Cardiac muscle cell (in vitro differentiated cells and primary cell): ENCODE data around the gene DRAXIN. TPM values are rescaled to one million over a fixed set of nuclear protein-coding genes. Genes with fewer than 3 reads are reported as not detected.

ENCODE experiments used
- DNase-seq, 2 donors: peaks; one replicate each; pipeline versions ENCODE4 v3.0.0 to v3.0.0-alpha.2; 2010 to 2017; ENCODE audit warnings: low read depth in 1 of 2, low spot score in 1 of 2
- H3K27ac ChIP-seq: fragments of 200-600 bp; sonication (generic); 2 replicates; pipeline ENCODE4 v1.5.1; 2016
- H3K27me3 ChIP-seq: fragments of 200-600 bp; sonication (generic); 2 replicates; pipeline ENCODE4 v1.6.0; 2016; ENCODE audit warnings: control low read depth
- H3K36me3 ChIP-seq: fragments of 200-600 bp; sonication (generic); 2 replicates; pipeline ENCODE4 v1.5.1; 2016; ENCODE audit warnings: control low read depth
- H3K4me1 ChIP-seq: fragments of 200-600 bp; sonication (generic); 2 replicates; pipeline ENCODE4 v1.8.1; 2017; ENCODE audit warnings: low read depth, mild to moderate bottlenecking, mixed run types
- H3K4me3 ChIP-seq: fragments of 200-600 bp; sonication (generic); 2 replicates; pipeline ENCODE4 v1.5.1; 2016; ENCODE audit warnings: mild to moderate bottlenecking
- H3K9me3 ChIP-seq: fragments of 200-600 bp; sonication (generic); 2 replicates; pipeline ENCODE4 v1.5.1; 2017; ENCODE audit warnings: low read depth, mild to moderate bottlenecking, control low read depth
- polyA plus RNA-seq: library from polyadenylated mRNA; unstranded; fragments of >200 nt; fragmentation: Nextera tagmentation; extraction: Ambion mirVana; gene quantifications from 2 replicates; pipeline ENCODE4 v1.2.1, GENCODE V29; 2016
- total RNA-seq: library from RNA; depleted of rRNA; stranded (reverse); fragments of >200 nt; gene quantifications from 2 replicates; pipeline ENCODE4 v1.2.3, GENCODE V29; 2016
- TF ChIP-seq, protein P1 (sequence below): IDR thresholded peaks from 2 replicates; pipeline ENCODE4 v1.5.1; 2012; ENCODE audit warnings: low read depth, mild to moderate bottlenecking, low read length

Gene DRAXIN
- total and polyA plus RNA-seq, 2 experiments from 2014 or later, result 0.36 TPM; not detected in 1

DNA sequence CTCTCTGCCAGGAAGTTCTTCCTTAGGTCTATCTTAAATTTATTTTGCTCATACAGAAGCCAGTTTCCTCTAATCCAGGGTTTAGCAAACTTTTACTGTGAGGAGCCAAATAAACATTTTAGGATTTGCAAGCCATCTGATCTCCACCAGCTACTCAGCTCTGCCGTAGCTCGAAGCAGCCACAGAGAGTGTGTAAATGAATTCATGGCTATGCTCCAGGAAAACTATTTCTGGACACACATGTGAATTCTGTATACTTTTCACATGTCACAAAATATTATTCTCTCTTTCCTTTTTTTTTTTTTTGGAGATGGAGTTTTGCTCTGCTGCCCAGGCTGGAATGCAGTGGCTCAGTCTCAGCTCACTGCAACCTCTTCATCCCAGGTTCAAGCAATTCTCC is 31.0 kb downstream of the DRAXIN start:
- no peaks in the 10 kb centered on the region for H3K9me3 ChIP-seq
- no peaks in the 10 kb centered on the region for H3K27me3 ChIP-seq
- H3K4me1 ChIP-seq, result no peaks in the 10 kb centered on the region
- H3K36me3 ChIP-seq, result no peaks in the 10 kb centered on the region
- TF ChIP-seq, protein P1, sequence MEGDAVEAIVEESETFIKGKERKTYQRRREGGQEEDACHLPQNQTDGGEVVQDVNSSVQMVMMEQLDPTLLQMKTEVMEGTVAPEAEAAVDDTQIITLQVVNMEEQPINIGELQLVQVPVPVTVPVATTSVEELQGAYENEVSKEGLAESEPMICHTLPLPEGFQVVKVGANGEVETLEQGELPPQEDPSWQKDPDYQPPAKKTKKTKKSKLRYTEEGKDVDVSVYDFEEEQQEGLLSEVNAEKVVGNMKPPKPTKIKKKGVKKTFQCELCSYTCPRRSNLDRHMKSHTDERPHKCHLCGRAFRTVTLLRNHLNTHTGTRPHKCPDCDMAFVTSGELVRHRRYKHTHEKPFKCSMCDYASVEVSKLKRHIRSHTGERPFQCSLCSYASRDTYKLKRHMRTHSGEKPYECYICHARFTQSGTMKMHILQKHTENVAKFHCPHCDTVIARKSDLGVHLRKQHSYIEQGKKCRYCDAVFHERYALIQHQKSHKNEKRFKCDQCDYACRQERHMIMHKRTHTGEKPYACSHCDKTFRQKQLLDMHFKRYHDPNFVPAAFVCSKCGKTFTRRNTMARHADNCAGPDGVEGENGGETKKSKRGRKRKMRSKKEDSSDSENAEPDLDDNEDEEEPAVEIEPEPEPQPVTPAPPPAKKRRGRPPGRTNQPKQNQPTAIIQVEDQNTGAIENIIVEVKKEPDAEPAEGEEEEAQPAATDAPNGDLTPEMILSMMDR, result no peak
- H3K27ac ChIP-seq, result no peak overlapping the region
- DNase-seq, result no peak
- no peak overlapping the region for H3K4me3 ChIP-seq

GRCh38 chr1:11725616-11726015 is 34.1 kb downstream of the DRAXIN start:
- no peak for DNase-seq
- H3K27me3 ChIP-seq, result no peaks in the 10 kb centered on the region
- no peak overlapping the region for H3K4me3 ChIP-seq
- H3K36me3 ChIP-seq, result no peaks in the 10 kb centered on the region
- TF ChIP-seq, protein P1, result no peak
- H3K27ac ChIP-seq, result no peak overlapping the region
- H3K4me1 ChIP-seq, result no peaks in the 10 kb centered on the region
- H3K9me3 ChIP-seq, result no peaks in the 10 kb centered on the region

GRCh38 chr1:11727119-11727518 is 35.6 kb downstream of the DRAXIN start:
- Histone ChIP-seq H3K27ac (no peak overlapping the region), H3K9me3 (no peaks in the 10 kb centered on the region)
- TF ChIP-seq, protein P1, result no peak

DNA sequence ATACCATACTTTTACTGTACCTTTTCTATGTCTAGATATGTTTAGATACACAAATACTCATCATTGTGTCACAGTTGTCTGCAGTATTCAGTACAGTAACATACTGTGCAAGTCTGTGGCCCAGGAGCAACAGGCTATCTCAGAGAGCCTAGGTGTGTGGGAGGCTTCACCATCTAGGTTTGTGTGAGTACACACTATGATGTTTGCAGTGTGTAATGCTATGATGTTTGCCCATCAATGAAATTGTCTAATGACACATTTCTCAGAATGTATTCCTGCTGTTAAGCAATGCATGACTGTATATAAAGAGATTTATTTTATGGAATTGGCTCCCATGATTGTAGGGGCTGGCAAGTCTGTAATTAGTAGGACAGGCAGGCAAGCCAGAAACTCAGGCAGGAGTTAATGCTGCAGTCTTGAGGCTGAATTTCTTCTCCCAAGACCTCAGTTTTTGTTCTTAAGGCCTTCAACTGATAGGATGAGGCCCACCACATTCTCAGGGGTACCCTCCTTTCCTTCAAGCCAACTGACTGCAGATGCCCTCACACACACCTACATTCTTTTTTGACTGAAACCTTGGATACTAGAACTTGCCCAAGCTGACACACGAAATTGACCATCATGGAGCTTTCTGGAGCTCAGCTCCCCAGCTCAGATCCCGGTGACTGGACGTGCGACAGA is 36.8 kb downstream of the DRAXIN start:
- no peak for DNase-seq
- H3K4me1 ChIP-seq, result peaks cover 7% of the 10 kb centered on the region
- TF ChIP-seq, protein P1, result no peak

More at GRCh38 chr1:11727119-11727518, 35.6 kb downstream of the DRAXIN start:
- Histone ChIP-seq H3K4me1 (peaks cover 7% of the 10 kb centered on the region), H3K4me3 (no peak overlapping the region), H3K27me3 (no peaks in the 10 kb centered on the region), H3K36me3 (no peaks in the 10 kb centered on the region)
- no peak for DNase-seq

GRCh38 chr1:11729155-11729497 is 37.6 kb downstream of the DRAXIN start:
- TF ChIP-seq, protein P1, result no peak
- no peaks in the 10 kb centered on the region for H3K27me3 ChIP-seq
- no peak for DNase-seq
- H3K36me3 ChIP-seq, result no peaks in the 10 kb centered on the region
- H3K9me3 ChIP-seq, result no peaks in the 10 kb centered on the region
- no peak overlapping the region for H3K4me3 ChIP-seq
- H3K27ac ChIP-seq, result peak overlapping the region; percentile 12
- H3K4me1 ChIP-seq, result peaks cover 7% of the 10 kb centered on the region

More for the DNA sequence above, 36.8 kb downstream of the DRAXIN start:
- H3K4me3 ChIP-seq, result no peak overlapping the region
- H3K36me3 ChIP-seq, result no peaks in the 10 kb centered on the region
- no peak overlapping the region for H3K27ac ChIP-seq
- H3K27me3 ChIP-seq, result no peaks in the 10 kb centered on the region
- H3K9me3 ChIP-seq, result no peaks in the 10 kb centered on the region
